Stomach (tissue), 4 donors: ENCODE results near the gene DBR1.

Experiments
- EP300 ChIP-seq: sonication (generic); formaldehyde crosslinking; IDR thresholded peaks from one replicate; pipeline ENCODE4 v1.6.1; 2017; ENCODE audit warnings: antibody characterized with exemption
- POLR2A ChIP-seq, 4 donors: fragments of 450-650 bp; IDR thresholded peaks; one replicate each; pipeline ENCODE4 v1.6.1; 2016; ENCODE audit warnings: antibody characterized with exemption in 4 of 4, control low read depth in 2 of 4, mild to moderate bottlenecking in 1 of 4, moderate library complexity in 1 of 4
- POLR2AphosphoS5 ChIP-seq, 3 donors: sonication (generic); formaldehyde crosslinking; IDR thresholded peaks; one replicate each; pipeline ENCODE4 v1.6.1; 2016; ENCODE audit warnings: antibody characterized with exemption in 3 of 3
- TF ChIP-seq, protein P1 (sequence below), 7 experiments: fragments of 450-650 bp in 4 of 7; fragments of 200-600 bp in 3 of 7; sonication (generic) in 3 of 7; IDR thresholded peaks; one replicate each; pipeline ENCODE4 v1.5.1; 2016 to 2019; ENCODE audit warnings: antibody characterized with exemption in 7 of 7, control low read depth in 2 of 7, mild to moderate bottlenecking in 1 of 7

- no peak for TF ChIP-seq EP300
- TF ChIP-seq, protein P1, sequence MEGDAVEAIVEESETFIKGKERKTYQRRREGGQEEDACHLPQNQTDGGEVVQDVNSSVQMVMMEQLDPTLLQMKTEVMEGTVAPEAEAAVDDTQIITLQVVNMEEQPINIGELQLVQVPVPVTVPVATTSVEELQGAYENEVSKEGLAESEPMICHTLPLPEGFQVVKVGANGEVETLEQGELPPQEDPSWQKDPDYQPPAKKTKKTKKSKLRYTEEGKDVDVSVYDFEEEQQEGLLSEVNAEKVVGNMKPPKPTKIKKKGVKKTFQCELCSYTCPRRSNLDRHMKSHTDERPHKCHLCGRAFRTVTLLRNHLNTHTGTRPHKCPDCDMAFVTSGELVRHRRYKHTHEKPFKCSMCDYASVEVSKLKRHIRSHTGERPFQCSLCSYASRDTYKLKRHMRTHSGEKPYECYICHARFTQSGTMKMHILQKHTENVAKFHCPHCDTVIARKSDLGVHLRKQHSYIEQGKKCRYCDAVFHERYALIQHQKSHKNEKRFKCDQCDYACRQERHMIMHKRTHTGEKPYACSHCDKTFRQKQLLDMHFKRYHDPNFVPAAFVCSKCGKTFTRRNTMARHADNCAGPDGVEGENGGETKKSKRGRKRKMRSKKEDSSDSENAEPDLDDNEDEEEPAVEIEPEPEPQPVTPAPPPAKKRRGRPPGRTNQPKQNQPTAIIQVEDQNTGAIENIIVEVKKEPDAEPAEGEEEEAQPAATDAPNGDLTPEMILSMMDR (IDR thresholded peaks at IDR 0.05) = no peak
- TF ChIP-seq POLR2A (IDR thresholded peaks at IDR 0.05) = no peak
- no peak for TF ChIP-seq POLR2AphosphoS5 (IDR thresholded peaks at IDR 0.05)
Observed at GRCh38 chr3:138173769-138174420, 826 bp downstream of the DBR1 start.
